Measurements from ENCODE around the gene DPH1. TPM values are rescaled to one million over a fixed set of nuclear protein-coding genes. Genes with fewer than 3 reads are reported as not detected.

Gene DPH1
- total RNA-seq, 1 donor from 2014 or later = 43.0 TPM

DNA sequence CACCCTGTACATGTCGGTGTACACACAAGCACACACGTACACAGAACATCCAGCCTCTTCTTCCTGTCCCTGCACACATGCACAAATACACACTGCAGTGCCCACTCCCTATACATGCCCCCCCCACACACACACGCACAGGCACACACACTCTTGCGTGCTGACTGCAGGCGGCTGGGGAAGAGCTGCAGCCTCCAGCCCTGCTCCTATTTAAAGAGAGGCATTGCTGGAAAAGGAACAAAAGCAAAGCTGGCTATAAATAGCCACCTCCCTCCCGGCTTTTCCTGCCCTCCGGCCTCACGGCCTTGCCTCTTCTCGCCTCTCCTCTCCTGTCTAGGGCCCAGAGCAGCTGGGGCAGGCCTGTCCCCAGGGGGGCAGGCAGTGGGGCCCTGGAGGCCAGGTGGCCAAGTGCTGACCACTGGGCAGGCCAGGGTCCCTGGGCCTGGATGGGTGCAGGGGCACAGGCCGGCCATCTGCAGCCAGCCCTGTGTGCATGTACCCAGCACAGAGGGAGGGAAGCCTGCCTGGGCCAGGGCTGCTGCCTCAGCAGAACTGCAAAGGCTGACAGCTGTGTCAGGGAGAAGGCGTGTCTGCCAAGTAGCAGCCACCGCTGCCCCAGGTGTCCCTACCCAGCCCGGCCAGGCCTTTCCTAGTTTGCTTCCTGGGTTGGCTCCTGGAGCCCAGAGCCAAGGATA lies 30.2 kb upstream of the DPH1 start:
- no peak for DNase-seq (ENCODE audit: extremely low spot score in 2 of 2)
- no peaks in the 10 kb centered on the region for H3K27me3 ChIP-seq
- intact Hi-C loops (cut with DNase I) = no loop called here
- no peak overlapping the region for H3K4me3 ChIP-seq
- peaks cover 60% of the 10 kb centered on the region for H3K4me1 ChIP-seq
- H3K27ac ChIP-seq = peak overlapping the region; percentile 80
- TF ChIP-seq POLR2AphosphoS5 (IDR thresholded peaks at IDR 0.05; ENCODE audit: insufficient read depth in 1 of 2, low read depth in 1 of 2) (peak; percentile 52 to 63), POLR2A (IDR thresholded peaks at IDR 0.05) (no peak)
- TF ChIP-seq, protein P1, sequence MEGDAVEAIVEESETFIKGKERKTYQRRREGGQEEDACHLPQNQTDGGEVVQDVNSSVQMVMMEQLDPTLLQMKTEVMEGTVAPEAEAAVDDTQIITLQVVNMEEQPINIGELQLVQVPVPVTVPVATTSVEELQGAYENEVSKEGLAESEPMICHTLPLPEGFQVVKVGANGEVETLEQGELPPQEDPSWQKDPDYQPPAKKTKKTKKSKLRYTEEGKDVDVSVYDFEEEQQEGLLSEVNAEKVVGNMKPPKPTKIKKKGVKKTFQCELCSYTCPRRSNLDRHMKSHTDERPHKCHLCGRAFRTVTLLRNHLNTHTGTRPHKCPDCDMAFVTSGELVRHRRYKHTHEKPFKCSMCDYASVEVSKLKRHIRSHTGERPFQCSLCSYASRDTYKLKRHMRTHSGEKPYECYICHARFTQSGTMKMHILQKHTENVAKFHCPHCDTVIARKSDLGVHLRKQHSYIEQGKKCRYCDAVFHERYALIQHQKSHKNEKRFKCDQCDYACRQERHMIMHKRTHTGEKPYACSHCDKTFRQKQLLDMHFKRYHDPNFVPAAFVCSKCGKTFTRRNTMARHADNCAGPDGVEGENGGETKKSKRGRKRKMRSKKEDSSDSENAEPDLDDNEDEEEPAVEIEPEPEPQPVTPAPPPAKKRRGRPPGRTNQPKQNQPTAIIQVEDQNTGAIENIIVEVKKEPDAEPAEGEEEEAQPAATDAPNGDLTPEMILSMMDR (IDR thresholded peaks at IDR 0.05) = no peak
- no peaks in the 10 kb centered on the region for H3K36me3 ChIP-seq
- H3K9me3 ChIP-seq = no peaks in the 10 kb centered on the region

DNA sequence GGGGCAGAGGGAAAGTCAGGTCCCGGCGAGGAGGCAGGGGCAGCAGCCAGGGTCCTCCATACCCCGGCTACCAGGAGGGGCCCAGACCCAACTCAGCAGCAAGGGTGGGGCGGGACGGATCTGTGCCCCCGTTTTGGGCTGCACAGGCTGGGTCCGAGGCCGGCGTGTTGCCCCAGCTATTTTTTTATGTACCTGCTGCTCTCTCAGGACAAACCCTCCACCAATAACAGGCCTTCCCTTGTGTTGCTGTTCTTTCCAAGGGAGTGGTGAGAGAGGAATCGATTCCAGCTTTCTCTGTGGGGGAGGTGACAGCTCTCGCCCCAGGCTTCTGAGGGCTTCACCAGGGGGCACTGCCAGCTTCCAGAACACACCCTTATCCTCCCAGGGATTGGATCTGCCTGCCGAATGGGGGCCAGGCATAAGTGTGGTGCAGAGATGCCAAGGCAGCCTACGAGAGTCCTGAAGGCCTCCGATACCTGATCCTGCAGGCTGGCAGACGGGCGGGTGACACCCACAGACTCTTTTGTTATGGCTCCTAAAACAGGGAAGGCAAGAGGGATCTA lies 27.1 kb upstream of the DPH1 start:
- H3K27ac ChIP-seq = no peak overlapping the region
- TF ChIP-seq, protein P1 (IDR thresholded peaks at IDR 0.05) = no peak
- TF ChIP-seq POLR2AphosphoS5 (IDR thresholded peaks at IDR 0.05; ENCODE audit: insufficient read depth in 1 of 2, low read depth in 1 of 2) = no peak
- H3K36me3 ChIP-seq = no peaks in the 10 kb centered on the region
- no peaks in the 10 kb centered on the region for H3K27me3 ChIP-seq
- DNase-seq (ENCODE audit: extremely low spot score in 2 of 2) = no peak
- intact Hi-C loops (cut with DNase I) = no loop called here
- no peaks in the 10 kb centered on the region for H3K9me3 ChIP-seq
- peaks cover 34% of the 10 kb centered on the region for H3K4me1 ChIP-seq
- no peak overlapping the region for H3K4me3 ChIP-seq

DNA sequence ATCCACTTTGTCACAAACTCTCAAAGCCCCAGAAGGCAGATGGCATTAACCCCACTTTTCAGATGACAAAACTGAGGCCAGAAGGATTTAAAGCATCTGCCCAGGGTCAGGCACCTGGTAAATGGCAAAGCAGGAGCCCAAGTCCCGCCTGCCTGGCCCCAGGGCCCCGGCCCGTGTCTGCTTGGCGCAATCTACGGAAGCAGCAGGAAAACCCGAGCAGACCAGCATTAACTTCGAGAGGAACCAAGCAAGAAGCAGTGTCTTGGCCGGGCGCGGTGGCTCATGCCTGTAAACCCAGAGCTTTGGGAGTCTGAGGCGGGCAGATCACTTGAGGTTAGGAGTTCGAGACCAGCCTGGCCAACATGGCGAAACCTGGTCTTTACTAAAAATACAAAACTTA lies 26.4 kb upstream of the DPH1 start:
- Histone ChIP-seq H3K4me3 (no peak overlapping the region), H3K36me3 (no peaks in the 10 kb centered on the region), H3K9me3 (no peaks in the 10 kb centered on the region), H3K27me3 (no peaks in the 10 kb centered on the region), H3K4me1 (peaks cover 28% of the 10 kb centered on the region), H3K27ac (no peak overlapping the region)
- intact Hi-C loops (cut with DNase I) = no loop called here
- no peak for DNase-seq (ENCODE audit: extremely low spot score in 2 of 2)
- TF ChIP-seq, protein P1 (IDR thresholded peaks at IDR 0.05) = no peak
- TF ChIP-seq POLR2A (IDR thresholded peaks at IDR 0.05) = no peak
- no peak for TF ChIP-seq POLR2AphosphoS5 (IDR thresholded peaks at IDR 0.05; ENCODE audit: insufficient read depth in 1 of 2, low read depth in 1 of 2)

- no peaks in the 10 kb centered on the region for H3K9me3 ChIP-seq
- TF ChIP-seq, protein P1 (IDR thresholded peaks at IDR 0.05) = no peak
- no peak for TF ChIP-seq POLR2A (IDR thresholded peaks at IDR 0.05)
- DNase-seq (ENCODE audit: extremely low spot score in 2 of 2) = no peak
- H3K4me1 ChIP-seq = peaks cover 18% of the 10 kb centered on the region
- no peak overlapping the region for H3K27ac ChIP-seq
- H3K36me3 ChIP-seq = no peaks in the 10 kb centered on the region
- no peaks in the 10 kb centered on the region for H3K27me3 ChIP-seq
- intact Hi-C loops (cut with DNase I) = no loop called here
- no peak overlapping the region for H3K4me3 ChIP-seq
These were observed 25.5 kb upstream of the DPH1 start for GRCh38 chr17:2004435-2004952.

Data from vagina (tissue), 2 donors.